ENCODE data around the gene CKAP2.
"Not testable (repeated sequence)": the region's sequence is repeated elsewhere in the genome, so short reads cannot be mapped to it uniquely, and the experiment has no call there.

Gene CKAP2

DNA sequence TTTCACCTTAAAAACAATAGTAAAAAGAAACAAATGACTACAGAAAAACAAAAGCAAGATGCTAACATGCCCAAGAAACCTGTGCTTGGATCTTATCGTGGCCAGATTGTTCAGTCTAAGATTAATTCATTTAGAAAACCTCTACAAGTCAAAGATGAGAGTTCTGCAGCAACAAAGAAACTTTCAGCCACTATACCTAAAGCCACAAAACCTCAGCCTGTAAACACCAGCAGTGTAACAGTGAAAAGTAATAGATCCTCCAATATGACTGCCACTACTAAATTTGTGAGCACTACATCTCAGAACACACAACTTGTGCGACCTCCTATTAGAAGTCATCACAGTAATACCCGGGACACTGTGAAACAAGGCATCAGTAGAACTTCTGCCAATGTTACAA lies 6.0 kb downstream of the CKAP2 start:
- Histone ChIP-seq H3K36me3 (ENCODE audit: low read depth) (peaks cover 97% of the 10 kb centered on the region), H3K27me3 (ENCODE audit: insufficient read depth, poor library complexity, severe bottlenecking) (no peaks in the 10 kb centered on the region), H3K4me1 (ENCODE audit: insufficient read depth, poor library complexity, severe bottlenecking) (peaks cover 15% of the 10 kb centered on the region), H3K9me3 (ENCODE audit: severe bottlenecking) (no peaks in the 10 kb centered on the region), H3K4me3 (ENCODE audit: severe bottlenecking) (no peak overlapping the region), H3K27ac (ENCODE audit: poor library complexity, severe bottlenecking) (no peak overlapping the region)
- no peak for ATAC-seq (ENCODE audit: low read depth)
- DNase-seq (ENCODE audit: low spot score), result no peak
- TF ChIP-seq, protein P1, sequence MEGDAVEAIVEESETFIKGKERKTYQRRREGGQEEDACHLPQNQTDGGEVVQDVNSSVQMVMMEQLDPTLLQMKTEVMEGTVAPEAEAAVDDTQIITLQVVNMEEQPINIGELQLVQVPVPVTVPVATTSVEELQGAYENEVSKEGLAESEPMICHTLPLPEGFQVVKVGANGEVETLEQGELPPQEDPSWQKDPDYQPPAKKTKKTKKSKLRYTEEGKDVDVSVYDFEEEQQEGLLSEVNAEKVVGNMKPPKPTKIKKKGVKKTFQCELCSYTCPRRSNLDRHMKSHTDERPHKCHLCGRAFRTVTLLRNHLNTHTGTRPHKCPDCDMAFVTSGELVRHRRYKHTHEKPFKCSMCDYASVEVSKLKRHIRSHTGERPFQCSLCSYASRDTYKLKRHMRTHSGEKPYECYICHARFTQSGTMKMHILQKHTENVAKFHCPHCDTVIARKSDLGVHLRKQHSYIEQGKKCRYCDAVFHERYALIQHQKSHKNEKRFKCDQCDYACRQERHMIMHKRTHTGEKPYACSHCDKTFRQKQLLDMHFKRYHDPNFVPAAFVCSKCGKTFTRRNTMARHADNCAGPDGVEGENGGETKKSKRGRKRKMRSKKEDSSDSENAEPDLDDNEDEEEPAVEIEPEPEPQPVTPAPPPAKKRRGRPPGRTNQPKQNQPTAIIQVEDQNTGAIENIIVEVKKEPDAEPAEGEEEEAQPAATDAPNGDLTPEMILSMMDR (IDR thresholded peaks at IDR 0.05; ENCODE audit: poor library complexity, severe bottlenecking), result no peak

DNA sequence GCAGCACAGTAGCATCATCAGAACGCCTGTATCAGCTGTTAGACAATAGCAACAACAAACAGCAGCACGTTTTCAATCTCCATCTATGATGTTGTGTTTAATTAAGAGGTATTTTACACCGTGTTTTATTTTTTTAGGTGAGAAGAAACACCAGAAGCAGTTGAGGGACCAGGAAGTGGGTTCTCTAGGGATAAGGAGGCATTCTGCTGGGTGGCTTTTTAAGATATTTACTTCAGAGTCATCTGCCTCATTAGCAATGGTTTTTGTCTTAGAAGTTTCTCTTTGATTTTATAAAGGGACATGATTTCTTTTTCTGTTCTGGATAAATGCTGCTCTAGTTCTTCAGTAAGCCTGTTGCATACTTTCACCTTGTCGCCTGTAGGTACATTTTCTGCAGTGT lies 8.2 kb downstream of the CKAP2 start:
- peaks cover 90% of the 10 kb centered on the region for H3K36me3 ChIP-seq (ENCODE audit: low read depth)
- H3K4me1 ChIP-seq (ENCODE audit: insufficient read depth, poor library complexity, severe bottlenecking), result peaks cover 9% of the 10 kb centered on the region
- no peak overlapping the region for H3K4me3 ChIP-seq (ENCODE audit: severe bottlenecking)
- no peak overlapping the region for H3K27ac ChIP-seq (ENCODE audit: poor library complexity, severe bottlenecking)
- no peak for DNase-seq (ENCODE audit: low spot score)
- no peaks in the 10 kb centered on the region for H3K27me3 ChIP-seq (ENCODE audit: insufficient read depth, poor library complexity, severe bottlenecking)
- TF ChIP-seq, protein P1 (IDR thresholded peaks at IDR 0.05; ENCODE audit: poor library complexity, severe bottlenecking), result no peak
- no peaks in the 10 kb centered on the region for H3K9me3 ChIP-seq (ENCODE audit: severe bottlenecking)
- no peak for ATAC-seq (ENCODE audit: low read depth)

DNA sequence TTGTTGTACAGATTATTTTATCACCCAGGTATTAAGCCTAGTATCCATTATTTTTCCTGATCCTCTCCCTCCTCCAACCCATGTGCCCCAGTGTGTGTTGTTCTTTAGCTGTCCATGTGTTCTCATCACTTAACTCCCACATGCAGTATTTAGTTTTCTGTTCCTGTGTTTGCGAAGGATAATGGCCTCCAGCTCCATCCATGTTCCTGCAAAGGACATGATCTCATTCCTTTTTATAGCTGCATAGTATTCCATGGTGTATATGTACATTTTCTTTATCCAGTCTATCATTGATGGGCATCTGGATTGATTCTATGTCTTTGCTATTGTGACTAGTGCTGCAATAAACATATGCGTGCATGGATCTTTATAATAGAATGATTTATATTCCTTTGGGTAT lies 13.2 kb downstream of the CKAP2 start:
- H3K27ac ChIP-seq (ENCODE audit: poor library complexity, severe bottlenecking); H3K4me1 ChIP-seq (ENCODE audit: insufficient read depth, poor library complexity, severe bottlenecking); DNase-seq (ENCODE audit: low spot score); H3K4me3 ChIP-seq (ENCODE audit: severe bottlenecking); H3K9me3 ChIP-seq (ENCODE audit: severe bottlenecking); H3K27me3 ChIP-seq (ENCODE audit: insufficient read depth, poor library complexity, severe bottlenecking); ATAC-seq (ENCODE audit: low read depth): not testable (repeated sequence)
- peaks cover 92% of the 10 kb centered on the region for H3K36me3 ChIP-seq (ENCODE audit: low read depth)

DNA sequence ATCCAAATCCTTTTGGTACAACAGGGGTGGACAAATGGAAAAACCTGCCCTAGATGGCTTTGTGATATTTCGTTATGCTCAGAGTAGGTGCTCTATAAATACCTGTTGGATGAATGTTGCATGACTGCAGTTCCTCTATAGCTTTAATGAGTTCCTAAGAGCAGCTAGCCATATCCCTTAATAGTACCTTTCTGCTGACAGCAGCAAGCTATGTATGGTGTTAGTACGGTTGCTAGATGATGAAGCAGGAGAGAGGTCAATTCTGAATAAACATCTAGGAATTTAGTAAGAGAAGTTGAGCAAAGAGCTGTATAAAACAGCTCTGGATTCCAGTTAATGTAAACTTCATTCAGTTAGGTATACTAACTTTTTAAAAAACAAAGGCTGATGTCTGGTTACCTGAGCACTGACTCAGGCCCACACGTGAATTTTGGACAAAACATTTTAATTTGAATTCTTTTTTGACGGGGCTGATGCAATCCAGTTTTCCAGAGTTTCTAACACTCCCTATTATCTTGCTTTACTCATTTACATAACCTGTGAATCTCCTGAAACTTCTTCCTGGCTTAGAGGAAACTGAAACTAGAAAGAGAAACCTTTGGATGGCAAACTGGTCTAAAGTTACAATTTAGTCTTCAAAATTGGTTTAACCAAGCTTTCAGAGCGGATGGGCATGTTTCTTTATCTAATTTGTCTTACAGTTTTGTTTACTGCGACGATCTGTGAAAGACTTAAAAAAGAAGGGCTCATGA lies 25.6 kb downstream of the CKAP2 start:
- H3K27ac ChIP-seq (ENCODE audit: poor library complexity, severe bottlenecking); H3K36me3 ChIP-seq (ENCODE audit: low read depth); H3K9me3 ChIP-seq (ENCODE audit: severe bottlenecking); H3K27me3 ChIP-seq (ENCODE audit: insufficient read depth, poor library complexity, severe bottlenecking); H3K4me3 ChIP-seq (ENCODE audit: severe bottlenecking); H3K4me1 ChIP-seq (ENCODE audit: insufficient read depth, poor library complexity, severe bottlenecking); DNase-seq (ENCODE audit: low spot score): not testable (repeated sequence)
- peak; percentile 96 for ATAC-seq (ENCODE audit: low read depth)

DNA sequence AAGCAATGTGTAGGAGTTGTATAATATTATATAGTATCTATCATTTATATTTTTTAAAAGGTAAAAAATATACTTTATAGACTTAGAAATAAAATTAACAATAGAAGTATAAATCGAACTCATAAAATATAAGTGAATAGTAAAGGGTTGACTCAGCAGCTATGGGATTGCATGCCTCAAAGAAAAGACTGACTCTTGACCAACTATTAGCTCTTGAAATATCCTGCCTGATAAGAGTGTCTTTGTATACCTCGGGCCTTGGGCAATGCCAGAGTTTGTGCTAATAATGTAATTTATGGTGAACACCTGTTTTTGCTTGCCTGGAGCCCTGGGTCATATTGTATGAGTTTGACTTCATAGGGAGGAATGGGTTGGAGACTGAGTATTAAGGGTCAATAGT lies 31.8 kb downstream of the CKAP2 start:
- not testable (repeated sequence) for H3K27me3 ChIP-seq (ENCODE audit: insufficient read depth, poor library complexity, severe bottlenecking); H3K4me1 ChIP-seq (ENCODE audit: insufficient read depth, poor library complexity, severe bottlenecking); H3K27ac ChIP-seq (ENCODE audit: poor library complexity, severe bottlenecking); DNase-seq (ENCODE audit: low spot score); H3K4me3 ChIP-seq (ENCODE audit: severe bottlenecking); H3K9me3 ChIP-seq (ENCODE audit: severe bottlenecking); H3K36me3 ChIP-seq (ENCODE audit: low read depth)
- ATAC-seq (ENCODE audit: low read depth), result peak; percentile 60; the same call in 2 of the 3 replicates

DNA sequence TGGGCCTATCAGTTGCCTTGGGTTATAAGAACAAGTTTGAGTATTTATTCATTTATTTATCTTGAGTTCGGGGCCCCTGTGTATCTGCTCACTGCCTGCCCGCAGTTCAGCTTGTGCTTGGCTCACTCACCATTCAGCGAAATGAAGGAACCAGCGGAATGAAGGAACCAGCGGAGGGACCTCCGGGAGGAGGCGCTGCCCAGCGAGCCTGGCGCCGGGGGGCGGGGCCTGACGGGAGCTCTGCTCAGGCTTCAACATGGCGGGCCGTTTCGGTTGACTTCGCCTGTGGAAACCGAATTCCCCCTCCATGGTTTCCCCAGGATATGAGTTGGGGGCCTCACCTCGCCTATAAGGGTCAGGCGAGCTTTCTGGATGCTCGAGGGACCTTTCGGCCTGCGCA lies 33.5 kb downstream of the CKAP2 start:
- not testable (repeated sequence) for ATAC-seq (ENCODE audit: low read depth); H3K4me1 ChIP-seq (ENCODE audit: insufficient read depth, poor library complexity, severe bottlenecking); H3K4me3 ChIP-seq (ENCODE audit: severe bottlenecking); H3K27me3 ChIP-seq (ENCODE audit: insufficient read depth, poor library complexity, severe bottlenecking); H3K36me3 ChIP-seq (ENCODE audit: low read depth); H3K27ac ChIP-seq (ENCODE audit: poor library complexity, severe bottlenecking); H3K9me3 ChIP-seq (ENCODE audit: severe bottlenecking); DNase-seq (ENCODE audit: low spot score)

DNA sequence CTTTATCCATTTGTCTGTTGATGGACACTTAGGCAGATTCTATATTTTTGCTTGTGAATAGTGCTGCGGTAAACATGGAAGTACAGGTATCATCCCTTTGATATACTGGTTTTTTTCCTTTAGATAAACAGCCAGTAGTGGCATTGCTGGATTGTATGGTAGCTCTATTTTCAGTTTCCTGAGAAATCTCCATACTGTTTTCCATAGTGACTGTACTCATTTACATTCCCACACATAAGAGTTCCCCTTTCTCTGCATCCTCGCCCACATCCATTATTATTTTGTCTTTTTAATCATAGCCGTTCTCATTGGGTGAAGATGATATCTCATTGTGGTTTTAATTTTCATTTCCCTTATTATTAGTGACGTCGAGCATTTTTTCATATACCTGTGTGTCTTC lies 35.7 kb downstream of the CKAP2 start:
- not testable (repeated sequence) for H3K4me3 ChIP-seq (ENCODE audit: severe bottlenecking); DNase-seq (ENCODE audit: low spot score); H3K4me1 ChIP-seq (ENCODE audit: insufficient read depth, poor library complexity, severe bottlenecking); H3K27me3 ChIP-seq (ENCODE audit: insufficient read depth, poor library complexity, severe bottlenecking); H3K36me3 ChIP-seq (ENCODE audit: low read depth); H3K27ac ChIP-seq (ENCODE audit: poor library complexity, severe bottlenecking); ATAC-seq (ENCODE audit: low read depth); H3K9me3 ChIP-seq (ENCODE audit: severe bottlenecking)

DNA sequence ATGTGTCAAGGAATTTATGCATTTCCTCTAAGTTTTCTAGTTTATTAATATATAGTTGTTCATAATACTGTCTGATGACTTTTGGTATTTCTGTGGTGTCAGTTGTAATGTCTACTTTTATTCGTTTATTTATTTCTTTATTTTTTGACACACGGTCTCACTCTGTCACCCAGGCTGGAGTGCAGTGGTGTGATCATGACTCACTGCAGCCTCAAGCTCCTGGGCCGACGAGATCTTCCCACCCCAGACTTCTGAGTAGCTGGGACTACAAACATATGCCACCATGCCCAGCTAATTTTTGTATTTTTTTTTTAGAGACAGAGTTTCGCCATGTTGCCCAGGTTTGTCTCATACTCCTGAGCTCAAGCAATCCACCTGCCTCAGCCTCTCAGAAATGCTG lies 39.0 kb downstream of the CKAP2 start:
- not testable (repeated sequence) for ATAC-seq (ENCODE audit: low read depth); H3K4me1 ChIP-seq (ENCODE audit: insufficient read depth, poor library complexity, severe bottlenecking); H3K4me3 ChIP-seq (ENCODE audit: severe bottlenecking); H3K9me3 ChIP-seq (ENCODE audit: severe bottlenecking); H3K27me3 ChIP-seq (ENCODE audit: insufficient read depth, poor library complexity, severe bottlenecking); H3K36me3 ChIP-seq (ENCODE audit: low read depth); H3K27ac ChIP-seq (ENCODE audit: poor library complexity, severe bottlenecking); DNase-seq (ENCODE audit: low spot score)

DNA sequence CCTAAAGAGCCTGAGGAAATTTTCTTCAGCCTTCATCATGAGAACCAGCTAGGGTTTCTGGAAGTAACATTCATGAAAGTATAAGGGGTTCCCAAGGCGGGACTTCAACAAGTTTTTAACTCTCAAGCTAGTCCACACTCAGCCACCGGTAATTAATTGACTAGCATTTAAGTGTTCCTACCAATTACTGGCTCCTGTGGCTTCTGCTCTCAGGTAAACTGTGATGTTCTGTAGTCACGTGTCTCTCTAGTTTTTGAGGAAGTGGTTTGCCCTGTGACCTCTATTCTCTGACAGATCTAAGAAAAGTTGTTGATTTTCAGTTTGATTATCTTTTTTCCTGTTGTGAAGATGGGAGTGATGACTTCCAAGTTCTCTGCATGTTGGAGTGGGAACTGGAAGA lies 42.7 kb downstream of the CKAP2 start:
- not testable (repeated sequence) for ATAC-seq (ENCODE audit: low read depth); H3K9me3 ChIP-seq (ENCODE audit: severe bottlenecking); H3K36me3 ChIP-seq (ENCODE audit: low read depth); H3K4me1 ChIP-seq (ENCODE audit: insufficient read depth, poor library complexity, severe bottlenecking); DNase-seq (ENCODE audit: low spot score); H3K27me3 ChIP-seq (ENCODE audit: insufficient read depth, poor library complexity, severe bottlenecking); H3K4me3 ChIP-seq (ENCODE audit: severe bottlenecking); H3K27ac ChIP-seq (ENCODE audit: poor library complexity, severe bottlenecking)

DNA sequence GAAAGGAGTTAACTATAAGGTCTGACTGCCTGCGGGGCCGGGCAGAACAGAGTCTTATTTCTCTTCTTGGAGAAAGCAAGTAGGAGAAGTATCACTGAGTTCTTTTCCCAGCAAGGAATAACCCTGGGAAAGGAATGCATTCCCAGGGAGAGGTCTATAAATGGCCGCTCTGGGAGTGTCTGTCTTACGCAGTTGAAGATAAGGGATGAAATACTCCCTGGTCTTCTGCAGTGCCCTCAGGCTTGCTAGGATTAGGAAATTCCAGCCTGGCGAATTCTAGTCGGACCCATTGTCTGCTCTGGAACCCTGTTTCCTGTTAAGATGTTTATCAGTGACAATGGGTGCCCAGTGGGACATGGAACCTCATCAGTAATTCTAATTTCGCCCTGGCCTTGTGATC lies 47.0 kb downstream of the CKAP2 start:
- not testable (repeated sequence) for DNase-seq (ENCODE audit: low spot score); H3K9me3 ChIP-seq (ENCODE audit: severe bottlenecking); H3K27me3 ChIP-seq (ENCODE audit: insufficient read depth, poor library complexity, severe bottlenecking); H3K27ac ChIP-seq (ENCODE audit: poor library complexity, severe bottlenecking); H3K36me3 ChIP-seq (ENCODE audit: low read depth); H3K4me1 ChIP-seq (ENCODE audit: insufficient read depth, poor library complexity, severe bottlenecking); H3K4me3 ChIP-seq (ENCODE audit: severe bottlenecking); ATAC-seq (ENCODE audit: low read depth)

Data from RWPE2 (cell line).